Epithelial cell of proximal tubule (primary cell): ENCODE measurements around the gene NKAP. TPM values are rescaled to one million over a fixed set of nuclear protein-coding genes. Genes with fewer than 3 reads are reported as not detected.

Source experiments
- DNase-seq: peaks from one replicate; pipeline ENCODE4 v3.0.0-alpha.2; 2011; ENCODE audit warnings: low read depth
- H3K4me3 ChIP-seq: 2 replicates; pipeline ENCODE4 v1.5.1; 2011; ENCODE audit warnings: low read depth, mild to moderate bottlenecking, low read length
- total RNA-seq: library from RNA; depleted of rRNA; stranded (reverse); fragments of >200 nt; gene quantifications from 2 replicates; pipeline ENCODE4 v1.2.3, GENCODE V29; 2015
- TF ChIP-seq, protein P1 (sequence below): conservative IDR thresholded peaks from 2 replicates; pipeline ENCODE4 v1.5.1; 2012; ENCODE audit warnings: low read depth, mild to moderate bottlenecking, low read length

The NKAP gene
- total RNA-seq, 1 donor from 2014 or later: 3.2 TPM

DNA sequence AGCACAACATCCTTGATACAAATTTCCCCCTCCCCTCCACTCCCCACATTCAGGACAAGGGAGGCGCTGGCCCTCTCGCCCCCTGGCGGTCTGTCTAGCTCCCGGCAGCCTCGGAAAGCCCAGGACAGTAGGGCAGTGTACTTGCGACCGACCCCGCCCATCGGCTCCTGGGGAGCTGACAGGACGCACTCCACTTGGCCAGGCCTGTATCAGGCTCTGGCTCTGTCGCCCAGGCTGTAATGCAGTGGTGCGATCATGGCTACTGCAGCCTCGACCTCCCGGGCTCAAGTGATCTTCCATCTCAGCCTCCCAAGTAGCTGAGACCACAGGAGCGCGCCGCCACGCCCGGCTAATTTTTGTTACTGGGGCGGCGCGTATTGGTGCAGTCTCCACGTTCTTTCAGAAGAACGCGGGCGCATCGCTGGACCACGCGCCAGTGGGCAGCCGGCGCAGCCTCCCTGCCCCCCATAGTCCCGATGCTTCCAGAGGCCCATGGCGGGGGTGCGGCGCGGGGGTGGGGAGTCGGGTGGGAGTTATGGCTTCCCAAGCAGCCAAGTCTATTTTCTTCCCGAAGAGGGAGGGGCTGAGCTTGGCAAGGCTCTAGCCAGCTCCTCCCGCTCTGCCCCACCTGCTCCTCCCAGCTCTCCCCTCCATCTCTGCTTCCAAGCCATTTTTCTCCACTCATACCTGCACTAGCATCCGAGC, 55.7 kb downstream of the NKAP start:
- peak overlapping the region; percentile 46 for H3K4me3 ChIP-seq
- TF ChIP-seq, protein P1, sequence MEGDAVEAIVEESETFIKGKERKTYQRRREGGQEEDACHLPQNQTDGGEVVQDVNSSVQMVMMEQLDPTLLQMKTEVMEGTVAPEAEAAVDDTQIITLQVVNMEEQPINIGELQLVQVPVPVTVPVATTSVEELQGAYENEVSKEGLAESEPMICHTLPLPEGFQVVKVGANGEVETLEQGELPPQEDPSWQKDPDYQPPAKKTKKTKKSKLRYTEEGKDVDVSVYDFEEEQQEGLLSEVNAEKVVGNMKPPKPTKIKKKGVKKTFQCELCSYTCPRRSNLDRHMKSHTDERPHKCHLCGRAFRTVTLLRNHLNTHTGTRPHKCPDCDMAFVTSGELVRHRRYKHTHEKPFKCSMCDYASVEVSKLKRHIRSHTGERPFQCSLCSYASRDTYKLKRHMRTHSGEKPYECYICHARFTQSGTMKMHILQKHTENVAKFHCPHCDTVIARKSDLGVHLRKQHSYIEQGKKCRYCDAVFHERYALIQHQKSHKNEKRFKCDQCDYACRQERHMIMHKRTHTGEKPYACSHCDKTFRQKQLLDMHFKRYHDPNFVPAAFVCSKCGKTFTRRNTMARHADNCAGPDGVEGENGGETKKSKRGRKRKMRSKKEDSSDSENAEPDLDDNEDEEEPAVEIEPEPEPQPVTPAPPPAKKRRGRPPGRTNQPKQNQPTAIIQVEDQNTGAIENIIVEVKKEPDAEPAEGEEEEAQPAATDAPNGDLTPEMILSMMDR: peak; percentile 61
- no peak for DNase-seq

DNA sequence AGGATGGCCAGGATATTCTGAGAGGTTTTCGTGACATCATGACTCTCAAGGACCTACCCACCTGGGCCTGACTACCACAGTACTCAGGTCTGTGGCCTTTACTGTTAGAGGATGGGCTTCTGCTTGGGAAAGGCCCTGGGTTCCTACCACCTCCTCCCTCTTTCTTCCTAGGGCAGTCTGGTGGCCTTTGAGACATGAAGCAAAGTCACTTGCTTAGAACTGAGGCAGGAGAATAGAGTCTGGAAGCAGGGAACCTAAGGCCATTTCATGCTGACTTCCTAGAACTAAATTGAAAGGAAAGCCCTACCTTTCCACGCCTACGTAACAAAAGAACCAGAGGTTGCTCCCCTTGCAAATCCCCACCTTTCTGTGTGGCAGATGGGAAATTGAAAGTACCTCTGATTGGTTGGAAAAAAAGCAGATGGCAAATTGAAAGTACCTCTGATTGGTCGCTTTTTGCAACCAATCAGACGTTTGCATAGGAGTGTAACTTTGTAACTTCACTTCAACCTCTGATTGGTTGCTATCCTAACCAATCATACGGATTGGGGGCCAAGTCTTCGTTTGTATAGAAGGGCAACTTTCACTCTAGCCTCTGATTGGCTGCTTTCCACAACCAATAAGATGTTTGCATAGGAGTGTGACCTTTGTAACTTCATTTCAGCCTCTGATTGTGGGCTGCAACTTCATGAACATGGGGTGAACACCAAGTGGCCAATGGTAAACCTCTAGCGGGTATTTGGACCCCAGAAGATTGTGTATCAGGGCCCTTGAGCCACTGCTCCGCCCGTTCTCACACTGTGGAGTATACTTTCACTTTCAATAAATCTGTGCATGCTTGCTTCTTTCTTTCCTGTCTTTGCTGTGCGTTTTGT, 57.8 kb downstream of the NKAP start:
- DNase-seq: no peak
- H3K4me3 ChIP-seq: no peak overlapping the region
- TF ChIP-seq, protein P1: no peak

DNA sequence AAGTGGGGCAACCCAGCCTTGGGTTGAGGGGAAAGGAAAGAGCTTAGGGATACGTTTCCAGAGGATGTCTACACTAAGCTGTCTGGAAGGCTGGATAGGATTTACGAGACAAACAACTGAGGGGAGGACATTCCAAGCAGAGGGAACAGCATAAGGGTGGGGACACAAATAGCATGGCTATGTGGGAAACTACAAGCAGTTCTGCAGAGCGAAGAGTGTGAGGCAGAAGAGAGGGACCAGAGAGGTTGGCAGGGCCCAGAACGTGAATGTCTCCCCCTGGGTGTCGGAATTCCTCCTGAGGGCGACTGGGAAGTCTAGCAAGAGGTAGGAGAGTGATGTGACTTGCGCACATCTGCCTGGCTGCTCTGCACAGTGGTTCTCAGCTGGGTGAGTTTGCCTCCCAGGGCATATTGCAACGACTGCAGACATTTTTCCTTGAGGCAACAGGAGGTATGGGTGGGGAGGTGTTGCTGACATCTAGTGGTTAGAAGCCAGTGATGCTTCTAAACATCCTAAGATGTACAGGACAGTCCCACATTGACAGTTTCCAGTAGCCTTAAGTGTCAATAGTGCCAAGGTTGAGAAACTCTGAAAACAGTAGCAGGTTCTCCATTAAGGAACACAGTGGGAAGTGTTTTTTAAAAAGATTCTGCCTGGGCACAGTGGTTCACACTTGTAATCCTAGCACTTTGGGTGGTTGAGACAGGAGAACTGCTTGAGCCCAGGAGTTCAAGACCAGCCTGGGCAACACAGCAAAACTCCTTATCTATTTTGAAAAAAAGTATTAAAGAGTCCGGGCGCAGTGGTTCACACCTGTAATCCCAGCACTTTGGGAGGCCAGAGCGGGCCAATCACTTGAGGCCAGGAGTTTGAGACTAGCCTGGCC, 62.8 kb downstream of the NKAP start:
- TF ChIP-seq, protein P1: peak; percentile 67
- H3K4me3 ChIP-seq: no peak overlapping the region
- no peak for DNase-seq

DNA sequence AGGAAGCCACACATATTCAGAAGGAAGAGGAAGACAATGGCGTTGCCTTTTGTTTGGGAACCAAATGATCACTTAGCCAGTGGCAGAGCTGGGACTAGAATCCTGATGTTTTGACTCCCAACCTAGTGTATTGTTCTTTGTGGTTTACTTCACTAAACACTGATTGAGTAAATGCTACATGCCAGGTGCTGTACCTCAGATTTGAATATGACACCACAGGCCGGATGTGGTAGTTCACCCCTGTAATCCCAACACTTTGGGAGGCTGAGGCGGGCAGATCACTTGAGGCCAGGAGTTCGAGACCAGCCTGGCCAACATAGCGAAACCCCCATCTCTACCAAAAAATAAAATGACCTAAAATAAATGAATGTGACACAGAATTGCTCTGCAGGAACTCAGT, 63.5 kb downstream of the NKAP start:
- no peak for DNase-seq
- H3K4me3 ChIP-seq: no peak overlapping the region
- TF ChIP-seq, protein P1: no peak

DNA sequence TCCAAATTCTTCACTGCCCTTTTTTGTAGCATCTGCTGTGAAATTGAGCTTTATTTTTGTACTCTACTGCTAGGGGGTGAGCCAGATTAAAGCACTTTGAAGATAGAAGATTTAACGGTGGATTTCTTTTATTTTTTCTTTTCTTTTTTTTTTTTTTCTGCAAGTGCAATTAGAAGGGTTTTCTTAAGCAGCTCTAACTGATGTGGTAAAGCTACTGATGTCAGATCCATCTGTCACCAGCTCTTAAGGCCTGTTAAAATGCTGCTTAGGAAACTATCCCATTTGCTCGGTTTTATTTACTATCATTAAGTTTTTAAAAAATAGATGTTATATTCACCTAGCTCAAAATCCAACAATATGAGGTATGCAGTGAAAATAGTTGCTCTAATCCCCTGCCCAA, 64.8 kb downstream of the NKAP start:
- no peak for DNase-seq
- no peak overlapping the region for H3K4me3 ChIP-seq
- TF ChIP-seq, protein P1: no peak

DNA sequence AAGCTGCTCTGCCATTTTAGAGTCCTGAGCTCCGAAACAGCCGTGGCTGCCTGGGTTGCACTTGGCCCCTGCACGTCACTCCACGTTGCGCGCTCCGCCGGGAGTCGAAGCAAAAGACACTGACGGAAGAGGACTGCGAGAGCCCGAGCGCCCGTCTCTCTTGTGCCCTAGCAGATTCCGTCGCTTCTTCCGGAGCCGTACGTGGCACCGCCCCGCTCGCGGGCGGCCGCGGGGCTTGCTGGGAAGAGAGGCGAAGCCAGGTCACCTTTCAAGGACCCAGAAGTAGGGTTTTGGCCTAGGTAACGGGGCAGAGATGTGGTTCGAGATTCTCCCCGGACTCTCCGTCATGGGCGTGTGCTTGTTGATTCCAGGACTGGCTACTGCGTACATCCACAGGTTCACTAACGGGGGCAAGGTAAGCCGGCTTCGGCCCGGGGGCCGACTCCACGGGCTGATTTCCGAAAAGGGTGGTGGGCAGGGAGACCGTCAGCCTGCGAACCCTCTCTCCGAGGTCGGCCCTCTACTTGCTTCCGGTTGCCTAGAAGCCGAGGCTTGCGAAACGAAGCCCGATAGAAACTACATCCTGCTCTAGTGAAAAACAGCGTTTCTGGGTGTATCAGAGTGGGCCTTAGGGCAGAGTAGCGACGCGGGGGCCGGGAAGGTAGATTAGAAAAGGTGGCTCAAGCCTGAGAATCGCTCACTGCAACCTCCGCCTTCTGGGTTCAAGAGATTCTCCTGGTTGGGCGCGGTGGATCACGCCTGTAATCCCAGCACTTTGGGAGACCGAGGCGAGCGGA, 71.8 kb downstream of the NKAP start, which contains the start of the genes NDUFA1 and RNF113A:
Gene NDUFA1, plus strand, starts transcription at position 234 of the 797 bp plus-strand sequence. Its CDS starts 80 bp downstream, at position 314.
Gene RNF113A, minus strand, starts transcription at position 135 of the 797 bp plus-strand sequence. Its CDS starts 120 bp downstream, at position 15.
- no peak for DNase-seq
- H3K4me3 ChIP-seq: peak within 1 kb of the TSS; percentile 81
- TF ChIP-seq, protein P1: no peak
